Measurements from ENCODE around the gene SLC12A5.

Gene SLC12A5

GRCh38 chr20:46083531-46084061, 54.6 kb downstream of the SLC12A5 start:
- H2AK5ac ChIP-seq (ENCODE audit: low read depth, low read length) = no peak overlapping the region
- no peak overlapping the region for H3K4me3 ChIP-seq (ENCODE audit: low read length in 2 of 2)
- no peak overlapping the region for H2BK15ac ChIP-seq (ENCODE audit: low read length)
- no peak overlapping the region for H2BK12ac ChIP-seq (ENCODE audit: low read length)
- no peak overlapping the region for H2AFZ ChIP-seq (ENCODE audit: low read length)
- H3K4me1 ChIP-seq (ENCODE audit: control insufficient read depth in 2 of 2, insufficient read depth in 1 of 2, low read depth in 1 of 2, low read length in 2 of 2) = peaks cover 0 to 9% of the 10 kb centered on the region in 2 donors
- no peaks in the 10 kb centered on the region for H3K27me3 ChIP-seq (ENCODE audit: control insufficient read depth in 3 of 3, insufficient read depth in 3 of 3, low read depth in 1 of 3, low read length in 3 of 3)
- no peak overlapping the region for H3K4ac ChIP-seq (ENCODE audit: low read length)
- H4K8ac ChIP-seq (ENCODE audit: low read depth, low read length) = no peak overlapping the region
- peaks cover 3% of the 10 kb centered on the region for H3K79me1 ChIP-seq (ENCODE audit: low read depth, low read length)
- no peaks in the 10 kb centered on the region for H3K9me3 ChIP-seq (replicated peaks in 1 of 2; ENCODE audit: control insufficient read depth in 2 of 2, insufficient read depth in 1 of 2, low read depth in 1 of 2, low read length in 2 of 2)
- no peak overlapping the region for H3K23ac ChIP-seq (ENCODE audit: low read depth, low read length, poor library complexity)
- WGBS, 2 donors (ENCODE audit: extremely low coverage in 2 of 2, insufficient read length in 2 of 2, insufficient replicate concordance in 1 of 2) = no CpG with 5 or more reads among the region's 1 CpG
- no peak overlapping the region for H3K9ac ChIP-seq (ENCODE audit: low read depth, low read length, poor library complexity)
- DNase-seq (ENCODE audit: low spot score) = no peak
- H3K18ac ChIP-seq (ENCODE audit: low read length) = no peak overlapping the region
- no peak overlapping the region for H4K91ac ChIP-seq (ENCODE audit: low read depth, low read length, poor library complexity)
- no peak overlapping the region for H2BK5ac ChIP-seq (ENCODE audit: low read length)
- no peak overlapping the region for H3K14ac ChIP-seq (ENCODE audit: low read length)
- H3K27ac ChIP-seq (replicated peaks; ENCODE audit: low read length) = no peak overlapping the region
- H2BK120ac ChIP-seq (ENCODE audit: low read depth, low read length) = no peak overlapping the region
- no peak overlapping the region for H3K4me2 ChIP-seq (ENCODE audit: insufficient read depth, low read length, poor library complexity, severe bottlenecking)
- H3K36me3 ChIP-seq (replicated peaks in 1 of 2; ENCODE audit: control insufficient read depth in 2 of 2, insufficient read depth in 2 of 2, low read length in 2 of 2) = peaks cover 2 to 25% of the 10 kb centered on the region in 2 donors

GRCh38 chr20:46084805-46085178, 55.8 kb downstream of the SLC12A5 start:
- Histone ChIP-seq H2AK5ac (ENCODE audit: low read depth, low read length) (no peak overlapping the region), H3K4me3 (ENCODE audit: low read length in 2 of 2) (no peak overlapping the region), H3K4me2 (ENCODE audit: insufficient read depth, low read length, poor library complexity, severe bottlenecking) (no peak overlapping the region), H2BK15ac (ENCODE audit: low read length) (no peak overlapping the region), H3K23ac (ENCODE audit: low read depth, low read length, poor library complexity) (no peak overlapping the region), H2BK5ac (ENCODE audit: low read length) (no peak overlapping the region), H3K4me1 (ENCODE audit: control insufficient read depth in 2 of 2, insufficient read depth in 1 of 2, low read depth in 1 of 2, low read length in 2 of 2) (peaks cover 0 to 9% of the 10 kb centered on the region in 2 donors), H2BK12ac (ENCODE audit: low read length) (no peak overlapping the region), H3K27ac (replicated peaks; ENCODE audit: low read length) (no peak overlapping the region), H4K8ac (ENCODE audit: low read depth, low read length) (no peak overlapping the region), H2BK120ac (ENCODE audit: low read depth, low read length) (no peak overlapping the region), H3K4ac (ENCODE audit: low read length) (no peak overlapping the region), H3K14ac (ENCODE audit: low read length) (no peak overlapping the region), H4K91ac (ENCODE audit: low read depth, low read length, poor library complexity) (no peak overlapping the region), H3K18ac (ENCODE audit: low read length) (no peak overlapping the region), H3K27me3 (ENCODE audit: control insufficient read depth in 3 of 3, insufficient read depth in 3 of 3, low read depth in 1 of 3, low read length in 3 of 3) (no peaks in the 10 kb centered on the region), H2AFZ (ENCODE audit: low read length) (no peak overlapping the region), H3K9me3 (replicated peaks in 1 of 2; ENCODE audit: control insufficient read depth in 2 of 2, insufficient read depth in 1 of 2, low read depth in 1 of 2, low read length in 2 of 2) (no peaks in the 10 kb centered on the region), H3K36me3 (replicated peaks in 1 of 2; ENCODE audit: control insufficient read depth in 2 of 2, insufficient read depth in 2 of 2, low read length in 2 of 2) (peaks cover 0 to 13% of the 10 kb centered on the region in 2 donors), H3K9ac (ENCODE audit: low read depth, low read length, poor library complexity) (no peak overlapping the region), H3K79me1 (ENCODE audit: low read depth, low read length) (peaks cover 4% of the 10 kb centered on the region)
- DNase-seq (ENCODE audit: low spot score) = no peak
- WGBS, 2 donors (ENCODE audit: extremely low coverage in 2 of 2, insufficient read length in 2 of 2, insufficient replicate concordance in 1 of 2) = no CpG with 5 or more reads among the region's 3 CpGs

GRCh38 chr20:46085179-46085851, 56.3 kb downstream of the SLC12A5 start:
- Histone ChIP-seq H4K8ac (ENCODE audit: low read depth, low read length) (no peak overlapping the region), H3K79me1 (ENCODE audit: low read depth, low read length) (peaks cover 4% of the 10 kb centered on the region), H3K4me3 (ENCODE audit: low read length in 2 of 2) (no peak overlapping the region), H3K27ac (replicated peaks; ENCODE audit: low read length) (no peak overlapping the region), H3K23ac (ENCODE audit: low read depth, low read length, poor library complexity) (no peak overlapping the region), H3K14ac (ENCODE audit: low read length) (no peak overlapping the region), H2BK120ac (ENCODE audit: low read depth, low read length) (no peak overlapping the region), H2AK5ac (ENCODE audit: low read depth, low read length) (no peak overlapping the region), H3K4ac (ENCODE audit: low read length) (no peak overlapping the region), H3K4me1 (ENCODE audit: control insufficient read depth in 2 of 2, insufficient read depth in 1 of 2, low read depth in 1 of 2, low read length in 2 of 2) (peaks cover 0 to 12% of the 10 kb centered on the region in 2 donors), H2BK5ac (ENCODE audit: low read length) (no peak overlapping the region), H3K18ac (ENCODE audit: low read length) (no peak overlapping the region), H3K27me3 (ENCODE audit: control insufficient read depth in 3 of 3, insufficient read depth in 3 of 3, low read depth in 1 of 3, low read length in 3 of 3) (no peaks in the 10 kb centered on the region), H2AFZ (ENCODE audit: low read length) (no peak overlapping the region), H3K4me2 (ENCODE audit: insufficient read depth, low read length, poor library complexity, severe bottlenecking) (no peak overlapping the region), H4K91ac (ENCODE audit: low read depth, low read length, poor library complexity) (no peak overlapping the region), H3K9ac (ENCODE audit: low read depth, low read length, poor library complexity) (no peak overlapping the region), H3K9me3 (replicated peaks in 1 of 2; ENCODE audit: control insufficient read depth in 2 of 2, insufficient read depth in 1 of 2, low read depth in 1 of 2, low read length in 2 of 2) (no peaks in the 10 kb centered on the region), H2BK12ac (ENCODE audit: low read length) (no peak overlapping the region), H2BK15ac (ENCODE audit: low read length) (no peak overlapping the region), H3K36me3 (replicated peaks in 1 of 2; ENCODE audit: control insufficient read depth in 2 of 2, insufficient read depth in 2 of 2, low read length in 2 of 2) (peaks cover 0 to 8% of the 10 kb centered on the region in 2 donors)
- WGBS, 2 donors (ENCODE audit: extremely low coverage in 2 of 2, insufficient read length in 2 of 2, insufficient replicate concordance in 1 of 2) = no CpG with 5 or more reads among the region's 4 CpGs
- no peak for DNase-seq (ENCODE audit: low spot score)

GRCh38 chr20:46087161-46087560, 58.1 kb downstream of the SLC12A5 start:
- H3K4me1 ChIP-seq (ENCODE audit: control insufficient read depth in 2 of 2, insufficient read depth in 1 of 2, low read depth in 1 of 2, low read length in 2 of 2) = peaks cover 4 to 17% of the 10 kb centered on the region in 2 donors

More at GRCh38 chr20:46087161-46087560, 58.1 kb downstream of the SLC12A5 start:
- H4K8ac ChIP-seq (ENCODE audit: low read depth, low read length) = no peak overlapping the region
- no peak overlapping the region for H4K91ac ChIP-seq (ENCODE audit: low read depth, low read length, poor library complexity)
- H2BK15ac ChIP-seq (ENCODE audit: low read length) = no peak overlapping the region
- H3K9ac ChIP-seq (ENCODE audit: low read depth, low read length, poor library complexity) = no peak overlapping the region
- H3K4ac ChIP-seq (ENCODE audit: low read length) = no peak overlapping the region
- H3K79me1 ChIP-seq (ENCODE audit: low read depth, low read length) = peaks cover 4% of the 10 kb centered on the region
- H2BK120ac ChIP-seq (ENCODE audit: low read depth, low read length) = no peak overlapping the region
- no peaks in the 10 kb centered on the region for H3K9me3 ChIP-seq (replicated peaks in 1 of 2; ENCODE audit: control insufficient read depth in 2 of 2, insufficient read depth in 1 of 2, low read depth in 1 of 2, low read length in 2 of 2)
- no peak for DNase-seq (ENCODE audit: low spot score)
- H2AK5ac ChIP-seq (ENCODE audit: low read depth, low read length) = no peak overlapping the region
- H3K18ac ChIP-seq (ENCODE audit: low read length) = no peak overlapping the region
- H3K36me3 ChIP-seq (replicated peaks in 1 of 2; ENCODE audit: control insufficient read depth in 2 of 2, insufficient read depth in 2 of 2, low read length in 2 of 2) = peaks cover 0 to 7% of the 10 kb centered on the region in 2 donors
- no peak overlapping the region for H3K23ac ChIP-seq (ENCODE audit: low read depth, low read length, poor library complexity)
- no CpG with 5 or more reads among the region's 8 CpGs for WGBS, 2 donors (ENCODE audit: extremely low coverage in 2 of 2, insufficient read length in 2 of 2, insufficient replicate concordance in 1 of 2)
- no peak overlapping the region for H2BK5ac ChIP-seq (ENCODE audit: low read length)
- H2AFZ ChIP-seq (ENCODE audit: low read length) = no peak overlapping the region
- H3K27me3 ChIP-seq (ENCODE audit: control insufficient read depth in 3 of 3, insufficient read depth in 3 of 3, low read depth in 1 of 3, low read length in 3 of 3) = no peaks in the 10 kb centered on the region
- no peak overlapping the region for H3K4me3 ChIP-seq (ENCODE audit: low read length in 2 of 2)
- no peak overlapping the region for H3K14ac ChIP-seq (ENCODE audit: low read length)
- no peak overlapping the region for H3K4me2 ChIP-seq (ENCODE audit: insufficient read depth, low read length, poor library complexity, severe bottlenecking)
- no peak overlapping the region for H3K27ac ChIP-seq (replicated peaks; ENCODE audit: low read length)
- no peak overlapping the region for H2BK12ac ChIP-seq (ENCODE audit: low read length)
